Measurements from ENCODE around the gene LRSAM1.

GRCh38 chr9:127525401-127526188 lies 74.3 kb downstream of the LRSAM1 start:
- TF ChIP-seq EZH2phosphoT487 (IDR thresholded peaks at IDR 0.05; ENCODE audit: borderline replicate concordance, low read depth, low read length), result no peak
- peak; percentile 74 for TF ChIP-seq CTCF (conservative IDR thresholded peaks at IDR 0.05; ENCODE audit: low read length)
